ENCODE results near the gene TPBGL.

TPBGL gene

GRCh38 chr11:75241906-75242644 lies 1.5 kb downstream of the TPBGL start:
- peak overlapping the region; percentile 24; the same call in 1 of the 2 replicates for H3K4me3 ChIP-seq (ENCODE audit: low read length)
- no peak for DNase-seq (ENCODE audit: low read depth, low spot score)

GRCh38 chr11:75242722-75243600 lies 2.4 kb downstream of the TPBGL start:
- no peak for DNase-seq (ENCODE audit: low read depth, low spot score)
- no peak overlapping the region for H3K4me3 ChIP-seq (ENCODE audit: low read length)

- no peak overlapping the region for H3K4me3 ChIP-seq (ENCODE audit: low read length)
- no peak for DNase-seq (ENCODE audit: low read depth, low spot score)
Measured at GRCh38 chr11:75244052-75244814, 3.7 kb downstream of the TPBGL start.

GRCh38 chr11:75245356-75246005 lies 4.9 kb downstream of the TPBGL start:
- DNase-seq (ENCODE audit: low read depth, low spot score): no peak
- no peak overlapping the region for H3K4me3 ChIP-seq (ENCODE audit: low read length)

DNA sequence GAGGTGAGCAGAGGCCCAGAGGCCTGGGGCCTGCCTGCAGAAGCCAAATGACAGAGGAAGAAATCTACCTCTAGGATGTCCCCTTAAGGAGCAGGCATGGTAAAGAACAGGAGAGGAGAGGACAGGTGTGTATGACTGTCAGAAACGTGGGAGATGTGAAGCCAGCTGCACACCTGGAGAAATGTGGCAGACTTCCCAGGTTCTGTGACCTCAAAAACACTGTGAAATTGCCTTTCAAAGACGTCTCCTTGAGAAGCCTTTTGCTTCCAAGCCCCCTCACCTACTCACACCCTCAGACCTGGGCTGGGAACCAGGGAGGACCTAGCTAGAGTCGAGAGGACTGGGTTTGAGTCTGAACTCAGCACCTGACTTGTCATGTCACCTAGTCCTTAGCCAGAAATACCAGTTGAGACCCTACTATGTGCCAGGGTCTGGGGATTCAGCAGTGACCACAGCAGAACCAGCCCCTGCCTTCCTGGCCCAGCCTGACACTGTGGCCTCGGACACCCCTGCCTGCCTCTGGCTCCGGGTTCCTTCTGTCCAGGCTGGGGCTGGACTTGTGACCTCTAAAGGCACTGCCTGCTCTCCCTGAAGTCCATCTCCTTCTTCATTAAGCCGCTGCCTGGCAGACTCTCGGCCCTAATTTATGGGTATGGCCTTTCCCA lies 5.6 kb downstream of the TPBGL start:
- DNase-seq (ENCODE audit: low read depth, low spot score): no peak

DNA sequence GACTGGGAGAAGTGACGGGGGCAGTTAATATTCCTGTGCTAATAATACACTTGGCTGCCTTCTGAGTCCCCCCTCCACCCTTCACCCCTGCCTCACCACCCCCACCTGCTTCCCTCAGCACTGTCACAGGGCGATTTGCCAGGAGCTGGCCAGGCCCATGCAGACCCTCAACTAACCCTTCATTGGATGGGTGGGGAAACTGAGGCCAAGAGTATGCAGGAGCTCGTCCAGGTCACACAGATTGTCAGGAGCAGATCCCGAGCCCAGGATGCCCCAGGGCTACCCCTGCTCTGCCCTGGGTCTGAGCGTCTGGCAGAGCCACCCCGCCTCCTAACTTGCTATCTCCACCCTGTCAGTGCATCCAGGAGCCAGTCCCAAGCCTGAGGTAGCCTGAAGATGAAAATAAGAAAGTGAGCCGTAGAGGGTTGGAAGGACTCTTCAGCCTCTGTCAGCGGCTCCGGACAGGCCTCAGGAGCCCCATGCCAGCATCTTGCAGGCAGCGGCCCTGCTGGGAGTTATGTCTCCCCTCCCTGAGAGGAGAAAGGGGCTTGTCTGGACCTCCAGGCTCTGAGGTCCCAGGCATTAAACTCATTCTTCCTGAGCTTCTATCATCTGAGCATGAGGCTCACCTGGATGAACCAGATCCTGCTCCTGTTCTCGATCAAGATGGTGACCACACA lies 6.2 kb downstream of the TPBGL start:
- H3K4me3 ChIP-seq (ENCODE audit: low read length): no peak overlapping the region
- DNase-seq (ENCODE audit: low read depth, low spot score): no peak

More for the DNA sequence above, 5.6 kb downstream of the TPBGL start:
- H3K4me3 ChIP-seq (ENCODE audit: low read length): no peak overlapping the region

DNA sequence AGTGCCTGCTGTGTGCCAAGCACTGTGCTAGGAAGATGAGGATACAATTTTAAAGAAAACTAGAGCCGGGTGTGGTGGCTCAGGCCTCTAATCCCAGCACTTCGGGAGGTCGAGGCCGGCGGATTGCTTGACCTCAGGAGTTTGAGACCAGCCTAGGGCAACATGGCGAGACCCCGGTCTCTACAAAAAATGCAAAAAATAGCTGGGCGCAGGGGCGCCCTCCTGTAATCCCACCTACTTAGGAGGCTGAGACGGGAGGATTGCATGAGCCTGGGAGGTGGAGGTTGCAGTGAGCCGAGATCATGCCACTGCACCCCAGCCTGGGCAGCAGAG lies 8.3 kb downstream of the TPBGL start:
- no peak overlapping the region for H3K4me3 ChIP-seq (ENCODE audit: low read length)
- no peak for DNase-seq (ENCODE audit: low read depth, low spot score)

GRCh38 chr11:75249704-75250103 lies 9.1 kb downstream of the TPBGL start:
- no peak for DNase-seq (ENCODE audit: low read depth, low spot score)
- H3K4me3 ChIP-seq (ENCODE audit: low read length): no peak overlapping the region

- H3K4me3 ChIP-seq (ENCODE audit: low read length): no peak overlapping the region
- DNase-seq (ENCODE audit: low read depth, low spot score): no peak
Measured at GRCh38 chr11:75254326-75254725, 13.8 kb downstream of the TPBGL start.

DNA sequence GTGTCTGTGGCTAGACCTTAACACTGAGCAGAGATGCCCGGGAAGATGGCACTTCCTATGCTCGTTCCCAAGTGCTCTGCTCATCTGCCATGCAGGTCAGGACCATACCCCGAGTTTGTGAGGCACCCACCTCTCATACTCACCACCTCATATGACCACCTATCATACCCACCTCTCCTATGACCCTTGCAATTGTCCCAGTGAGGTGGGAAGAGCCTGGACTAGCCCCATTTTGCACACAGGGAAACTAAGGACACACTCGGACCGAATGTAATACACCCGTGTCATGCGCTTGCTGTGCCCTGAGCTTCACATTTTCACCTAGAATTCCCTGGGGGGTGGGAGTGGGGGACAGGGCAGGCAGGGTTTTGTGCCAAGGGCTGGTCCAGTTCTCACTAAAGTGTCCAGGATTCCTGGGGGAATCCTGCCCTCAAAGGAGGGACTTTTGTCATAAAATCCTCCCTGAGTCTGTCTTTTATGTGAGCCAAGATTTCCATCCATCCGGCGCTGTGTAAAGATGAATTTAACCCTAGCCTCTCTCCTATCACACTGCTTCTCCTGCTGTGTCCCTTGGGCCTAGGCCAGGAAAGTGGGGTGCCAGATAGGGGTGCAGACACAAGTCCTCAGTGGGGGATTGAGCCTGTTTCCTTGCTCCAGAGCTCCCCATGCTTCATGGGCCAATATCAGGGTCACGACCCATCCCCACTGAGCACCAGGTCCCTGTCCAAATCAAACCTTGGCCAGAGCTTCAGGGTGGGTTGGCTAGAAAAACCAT lies 20.0 kb downstream of the TPBGL start:
- no peak for DNase-seq (ENCODE audit: low read depth, low spot score)
- H3K4me3 ChIP-seq (ENCODE audit: low read length): no peak overlapping the region

DNA sequence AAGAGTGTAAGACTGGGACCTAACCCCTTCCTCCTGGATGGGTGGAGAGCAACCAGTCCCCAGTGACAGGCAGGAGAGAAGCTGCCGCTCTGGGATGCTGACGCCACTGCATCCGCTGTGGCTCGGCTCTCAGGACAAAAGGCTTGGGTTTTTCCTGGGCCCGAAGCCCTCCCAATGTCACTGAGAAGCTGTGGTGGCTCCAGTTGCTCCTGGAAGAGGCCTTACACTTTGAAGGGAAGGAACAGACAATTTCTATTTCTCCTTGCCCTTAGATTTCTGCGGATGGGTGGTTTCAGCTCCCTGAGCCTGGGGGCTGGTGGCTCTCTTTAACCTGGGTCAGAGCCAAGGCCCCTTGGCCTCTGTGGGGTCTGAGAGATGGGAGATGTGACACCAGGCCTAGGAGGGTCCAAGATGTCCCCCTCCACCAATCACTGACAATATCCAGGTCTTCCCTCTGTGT lies 21.4 kb downstream of the TPBGL start:
- DNase-seq (ENCODE audit: low read depth, low spot score): no peak

GRCh38 chr11:75262436-75262835 lies 21.9 kb downstream of the TPBGL start:
- DNase-seq (ENCODE audit: low read depth, low spot score): no peak
- H3K4me3 ChIP-seq (ENCODE audit: low read length): no peak overlapping the region

More for the DNA sequence above, 21.4 kb downstream of the TPBGL start:
- H3K4me3 ChIP-seq (ENCODE audit: low read length): no peak overlapping the region

DNA sequence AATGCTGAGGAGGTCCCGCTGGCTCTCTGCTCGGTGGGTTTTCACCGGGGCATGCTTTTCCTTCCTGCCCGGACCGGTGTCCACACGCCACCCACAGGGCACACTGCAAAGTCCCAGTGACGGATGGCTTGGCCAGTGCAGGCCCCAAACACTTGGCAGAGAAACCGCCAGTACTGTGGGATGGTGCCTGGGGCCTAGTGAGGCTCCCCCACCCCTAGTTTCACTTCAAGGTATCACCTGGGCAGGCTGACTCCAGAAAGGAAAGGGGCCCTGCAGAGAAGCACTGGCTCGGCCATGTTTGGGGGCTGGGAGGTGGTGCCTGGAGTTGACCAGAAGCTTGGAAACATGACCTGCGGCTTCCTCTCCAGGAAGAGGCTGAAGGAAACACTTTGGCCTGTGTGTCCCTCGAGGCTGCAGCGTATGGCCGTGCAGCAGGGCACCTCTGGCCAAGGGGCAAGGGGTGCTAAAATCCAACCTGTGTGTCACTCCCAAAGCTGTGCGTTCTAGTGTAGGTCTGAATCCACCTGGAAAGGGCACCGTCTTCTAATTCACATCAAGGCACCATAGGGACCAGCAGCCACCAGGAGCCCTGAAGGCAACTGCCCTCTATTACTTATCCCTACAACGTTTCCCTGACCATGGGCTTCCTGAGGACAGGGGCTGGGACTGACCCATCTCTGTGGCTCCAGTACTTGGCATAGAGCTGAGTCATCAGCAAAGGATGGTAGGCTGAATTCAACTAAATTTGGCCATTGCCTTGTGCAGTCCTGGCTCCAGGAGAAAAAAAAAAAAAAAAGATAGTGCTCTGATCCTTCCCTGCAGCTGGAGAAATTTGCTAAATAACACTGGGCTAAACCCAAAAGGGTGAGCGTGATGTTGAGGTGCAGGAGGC lies 22.6 kb downstream of the TPBGL start:
- H3K4me3 ChIP-seq (ENCODE audit: low read length): no peak overlapping the region

GRCh38 chr11:75263944-75264349 lies 23.4 kb downstream of the TPBGL start:
- no peak for DNase-seq (ENCODE audit: low read depth, low spot score)

More for the DNA sequence above, 22.6 kb downstream of the TPBGL start:
- no peak for DNase-seq (ENCODE audit: low read depth, low spot score)

GRCh38 chr11:75264356-75264755 lies 23.8 kb downstream of the TPBGL start:
- no peak for DNase-seq (ENCODE audit: low read depth, low spot score)

More at GRCh38 chr11:75263944-75264349, 23.4 kb downstream of the TPBGL start:
- no peak overlapping the region for H3K4me3 ChIP-seq (ENCODE audit: low read length)

GRCh38 chr11:75264971-75265370 lies 24.4 kb downstream of the TPBGL start:
- H3K4me3 ChIP-seq (ENCODE audit: low read length): no peak overlapping the region
- DNase-seq (ENCODE audit: low read depth, low spot score): no peak

More at GRCh38 chr11:75264356-75264755, 23.8 kb downstream of the TPBGL start:
- no peak overlapping the region for H3K4me3 ChIP-seq (ENCODE audit: low read length)
